Endothelial cell of umbilical vein (primary cell): ENCODE data around the gene DISP2. TPM values are rescaled to one million over a fixed set of nuclear protein-coding genes. Genes with fewer than 3 reads are reported as not detected.
A peak's percentile ranks its signal among the peaks of the same experiment; 100 is the strongest.

Experiments
- BruUV-seq: library from RNA; stranded (reverse); fragments of 400-500 nt; replicated peaks from 2 replicates; lab custom pipeline; 2021; lab: Mats Ljungman, UMichigan
- CTCF ChIA-PET: fragments of 300-600, 350-600 bp; sonication (Branson Sonifier 250); formaldehyde crosslinking; loops from one replicate; lab custom pipeline; 2021; ENCODE audit warnings: antibody characterized with exemption, inconsistent platforms; lab: Charles Lee
- POLR2A ChIA-PET: fragments of 300-600, 350-600 bp; sonication (Branson Sonifier 250); formaldehyde crosslinking; loops from one replicate; lab custom pipeline; 2021; ENCODE audit warnings: antibody characterized with exemption, inconsistent platforms; lab: Charles Lee
- DNase-seq: peaks from one replicate; pipeline ENCODE4 v3.0.0-alpha.2; 2011; ENCODE audit warnings: low read depth, low spot score
- FAIRE-seq: peaks from 2 replicates; lab custom pipeline; 2011; peaks lifted over from hg19 to GRCh38; lab: Jason Lieb, UNC
- H2AFZ ChIP-seq: 2 replicates; pipeline ENCODE4 v1.6.0; 2012; ENCODE audit warnings: low read depth, low read length, control low read depth, inconsistent platforms
- H3K27ac ChIP-seq: 2 replicates; pipeline ENCODE4 v1.5.1; 2011; ENCODE audit warnings: low read depth, mild to moderate bottlenecking, control low read depth, low read length, moderate library complexity; ENCODE audit not compliant: insufficient read depth
- H3K27me3 ChIP-seq, 2 experiments: 2 replicates each; pipeline versions ENCODE4 v1.6.0 to v1.6.1; 2011; ENCODE audit warnings: low read length in 2 of 2, mixed read lengths in 1 of 2; ENCODE audit not compliant: control insufficient read depth in 2 of 2, insufficient read depth in 2 of 2
- H3K36me3 ChIP-seq, 2 experiments: 2 replicates in 1 of 2; 3 replicates in 1 of 2; pipeline ENCODE4 v1.5.1; 2011; ENCODE audit warnings: low read length in 2 of 2, mild to moderate bottlenecking in 1 of 2, moderate library complexity in 1 of 2; ENCODE audit not compliant: control insufficient read depth in 2 of 2, insufficient read depth in 2 of 2; ENCODE audit errors: extremely low read depth in 1 of 2
- H3K4me1 ChIP-seq: 3 replicates; pipeline ENCODE4 v1.5.1; 2011; ENCODE audit warnings: mild to moderate bottlenecking, low read length; ENCODE audit not compliant: control insufficient read depth, insufficient read depth; ENCODE audit errors: extremely low read depth
- H3K4me2 ChIP-seq: 2 replicates; pipeline ENCODE4 v1.6.1; 2011; ENCODE audit warnings: low read length, control low read depth, mixed read lengths; ENCODE audit not compliant: insufficient read depth
- H3K4me3 ChIP-seq, 3 experiments: fragments of 200-600 bp in 1 of 3; sonication (generic), shearing (Covaris generic) in 1 of 3; replicated peaks in 1 of 3; 2 replicates each; pipeline ENCODE4 v1.5.1; 2011 to 2016; ENCODE audit warnings: control low read depth in 3 of 3, low read length in 3 of 3, mild to moderate bottlenecking in 2 of 3, inconsistent platforms in 1 of 3, low read depth in 1 of 3, moderate library complexity in 1 of 3; ENCODE audit not compliant: insufficient read depth in 1 of 3
- H3K79me2 ChIP-seq: 2 replicates; pipeline ENCODE4 v1.6.0; 2012; ENCODE audit warnings: low read length, inconsistent platforms; ENCODE audit not compliant: control insufficient read depth, insufficient read depth
- H3K9ac ChIP-seq: replicated peaks from 2 replicates; pipeline ENCODE3; 2011; ENCODE audit warnings: low read length, control low read depth; ENCODE audit not compliant: insufficient read depth; ENCODE audit errors: extremely low read depth
- H3K9me1 ChIP-seq: replicated peaks from 3 replicates; pipeline ENCODE4 v1.6.0; 2011; ENCODE audit warnings: mild to moderate bottlenecking, low read length; ENCODE audit not compliant: control insufficient read depth, insufficient read depth; ENCODE audit errors: extremely low read depth
- H3K9me3 ChIP-seq: replicated peaks from 2 replicates; pipeline ENCODE4 v1.5.1; 2012; ENCODE audit warnings: low read length, inconsistent platforms; ENCODE audit not compliant: control insufficient read depth, insufficient read depth
- H4K20me1 ChIP-seq: replicated peaks from 2 replicates; pipeline ENCODE3; 2011; ENCODE audit warnings: mild to moderate bottlenecking, low read length; ENCODE audit not compliant: control insufficient read depth, insufficient read depth; ENCODE audit errors: extremely low read depth
- EZH2 ChIP-seq: IDR thresholded peaks from 2 replicates; pipeline ENCODE4 v1.6.1; 2012; ENCODE audit warnings: borderline replicate concordance, low read depth, mild to moderate bottlenecking, moderate library complexity, low read length, inconsistent platforms; ENCODE audit not compliant: severe bottlenecking
- FOS ChIP-seq: IDR thresholded peaks from 2 replicates; pipeline ENCODE4 v1.6.1; 2011; ENCODE audit warnings: mild to moderate bottlenecking, low read length, moderate library complexity, borderline replicate concordance; ENCODE audit not compliant: insufficient read depth
- JUN ChIP-seq: IDR thresholded peaks from 2 replicates; pipeline ENCODE4 v1.6.1; 2011; ENCODE audit warnings: borderline replicate concordance, low read depth; ENCODE audit not compliant: insufficient read length, insufficient read depth
- MAX ChIP-seq: IDR thresholded peaks from 2 replicates; pipeline ENCODE4 v1.6.1; 2011; ENCODE audit not compliant: insufficient read depth, insufficient read length
- MYC ChIP-seq: IDR thresholded peaks from one replicate; pipeline ENCODE4 v1.6.1; 2011; ENCODE audit warnings: mild to moderate bottlenecking, low read depth, low read length
- POLR2A ChIP-seq: IDR thresholded peaks from 2 replicates; pipeline ENCODE4 v1.6.1; 2012; ENCODE audit warnings: low read depth, mild to moderate bottlenecking, control low read depth, low read length
- POLR2AphosphoS5 ChIP-seq: IDR thresholded peaks from 2 replicates; pipeline ENCODE4 v1.6.1; 2012; ENCODE audit warnings: low read depth, mild to moderate bottlenecking, control low read depth, low read length, moderate library complexity; ENCODE audit not compliant: insufficient read depth
- dilution Hi-C: fragments of 300-500 bp; cut with MboI; formaldehyde crosslinking; loops from one replicate; pipeline ENCODE4 v1.15.0; 2019; ENCODE audit warnings: low sequenced_read_pairs; ENCODE audit not compliant: extremely low pct_ligation_motif_present
- intact Hi-C: fragments of 100-400 bp; cut with micrococcal nuclease; formaldehyde crosslinking; loops from one replicate; pipeline ENCODE4 v1.10.0; 2022
- polyA plus RNA-seq, 4 experiments: library from polyadenylated mRNA; depleted of rRNA in 3 of 4; stranded (reverse) in 3 of 4; unstranded in 1 of 4; fragments of >200 nt; gene quantifications; 2 replicates each; pipeline versions ENCODE4 v1.2.1 to v1.2.3, GENCODE V29; 2011 to 2012; ENCODE audit warnings: missing spikeins in 1 of 4
- total RNA-seq: library from RNA; stranded (reverse); gene quantifications from 2 replicates; pipeline ENCODE4 v1.2.3, GENCODE V29; 2021

The DISP2 gene
- total and polyA plus RNA-seq, 2 donors (not counting 3 experiments of a cell fraction or from before 2014, with no cell fraction given) = 0.10 to 1.2 TPM

DNA sequence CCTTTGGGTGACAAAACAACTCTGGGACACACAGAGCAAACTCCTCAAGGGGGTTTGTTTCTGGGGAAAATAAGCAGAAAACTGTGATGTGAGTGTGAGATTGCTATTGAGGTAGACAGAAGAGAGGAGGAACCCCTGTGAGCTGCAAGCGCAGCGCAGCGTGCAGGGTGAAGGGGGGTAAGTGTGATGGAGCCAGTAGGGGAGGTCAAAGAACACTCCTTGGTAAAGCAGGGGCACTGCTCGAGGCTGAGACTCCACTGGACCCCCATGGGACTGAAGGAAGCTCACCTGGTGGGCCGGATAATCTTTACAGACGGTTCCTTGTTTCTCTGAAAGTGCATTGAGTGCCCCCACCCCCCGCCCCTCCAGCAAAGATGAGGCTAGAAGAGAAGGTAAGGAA lies 27.0 kb upstream of the DISP2 start:
- intact Hi-C loops (no loop called here), dilution Hi-C loops (no loop called here)
- Histone ChIP-seq H3K4me3 (no peak overlapping the region), H3K79me2 (peaks cover 2% of the 10 kb centered on the region), H3K9me3 (no peaks in the 10 kb centered on the region), H3K27me3 (no peaks in the 10 kb centered on the region), H3K9me1 (no peaks in the 10 kb centered on the region), H3K9ac (no peak overlapping the region), H4K20me1 (no peaks in the 10 kb centered on the region), H3K36me3 (peaks cover 0 to 4% of the 10 kb centered on the region in 2 experiments), H2AFZ (no peak overlapping the region), H3K4me1 (peaks cover 55% of the 10 kb centered on the region), H3K27ac (no peak overlapping the region), H3K4me2 (no peak overlapping the region)
- ChIA-PET CTCF (interaction anchor here (1.2 to 2.2 kb wide), 2 partner anchors 9 kb away, joined by 3 to 11 read pairs; no protein-coding TSS in a partner anchor), POLR2A (no interaction called here)
- FAIRE-seq (no peak), DNase-seq (no peak)
- TF ChIP-seq JUN (no peak), EZH2 (no peak), MAX (no peak), POLR2AphosphoS5 (peak; percentile 11), FOS (no peak), MYC (no peak)
- no TSS peak for BruUV-seq

- Histone ChIP-seq H3K9me3 (no peaks in the 10 kb centered on the region), H3K27ac (no peak overlapping the region), H3K36me3 (peaks cover 0 to 8% of the 10 kb centered on the region in 2 experiments), H3K4me3 (no peak overlapping the region), H3K9me1 (no peaks in the 10 kb centered on the region), H3K27me3 (no peaks in the 10 kb centered on the region), H2AFZ (no peak overlapping the region), H3K9ac (no peak overlapping the region), H3K79me2 (no peaks in the 10 kb centered on the region), H3K4me2 (no peak overlapping the region), H3K4me1 (peaks cover 49% of the 10 kb centered on the region), H4K20me1 (no peaks in the 10 kb centered on the region)
- DNase-seq (no peak), FAIRE-seq (peak; percentile 4)
- ChIA-PET POLR2A (no interaction called here), CTCF (interaction anchor here (1.0 to 2.2 kb wide), 4 partner anchors 9 to 57 kb away, joined by 3 to 11 read pairs (median 6); no protein-coding TSS in a partner anchor)
- dilution Hi-C loops (no loop called here), intact Hi-C loops (no loop called here)
- peak; percentile 3 for TF ChIP-seq POLR2A
- no peak for TF ChIP-seq MYC
- BruUV-seq = no TSS peak
Measured at GRCh38 chr15:40331637-40332036, 26.4 kb upstream of the DISP2 start.
